HepG2 (cell line): ENCODE data around the gene MPO. TPM values are rescaled to one million over a fixed set of nuclear protein-coding genes. Genes with fewer than 3 reads are reported as not detected.

Source experiments
- ATAC-seq: fragments of 200-7000 bp; cut with Tn5 transposase; 3 replicates; pipeline ENCODE4 v1.9.1; 2020; ENCODE audit warnings: mild to moderate bottlenecking, moderate library complexity
- BruUV-seq: library from RNA; stranded (reverse); fragments of 400-500 nt; replicated peaks from 2 replicates; lab custom pipeline; 2021; lab: Mats Ljungman, UMichigan
- CTCF ChIA-PET: fragments of 300-600 bp; formaldehyde crosslinking; extraction: SDS; loops from one replicate; lab custom pipeline; 2021; ENCODE audit warnings: low total read pairs, inconsistent platforms, low intra/inter-chr PET ratio; lab: Yijun Ruan, JAX
- POLR2A ChIA-PET: fragments of 350-600 bp; sonication (Branson Sonifier 250); formaldehyde crosslinking; loops from one replicate; lab custom pipeline; 2020; ENCODE audit warnings: antibody characterized with exemption, inconsistent platforms; lab: Yijun Ruan, JAX
- DNase-seq: peaks from one replicate; pipeline ENCODE4 v3.0.0-alpha.2; 2015; ENCODE audit warnings: low spot score
- FAIRE-seq: peaks from 3 replicates; lab custom pipeline; 2011; peaks lifted over from hg19 to GRCh38; lab: Jason Lieb, UNC
- H2AFZ ChIP-seq: one replicate; pipeline ENCODE4 v1.6.1; 2011; ENCODE audit warnings: low read length, inconsistent platforms
- H3K27ac ChIP-seq: fragments of 300-600 bp; 3 replicates; pipeline ENCODE4 v1.8.0; 2011; ENCODE audit warnings: mixed run types, mild to moderate bottlenecking, mixed read lengths, low read length, inconsistent platforms; ENCODE audit not compliant: insufficient read depth; ENCODE audit errors: extremely low read length
- H3K27me3 ChIP-seq, 2 experiments: fragments of 200-600 bp in 1 of 2; 2 replicates in 1 of 2; 3 replicates in 1 of 2; pipeline versions ENCODE4 v1.6.0 to v1.8.0; 2011; ENCODE audit warnings: low read length in 2 of 2, mild to moderate bottlenecking in 2 of 2, moderate library complexity in 2 of 2, inconsistent platforms in 1 of 2; ENCODE audit not compliant: insufficient read depth in 2 of 2, control insufficient read depth in 1 of 2
- H3K36me3 ChIP-seq, 2 experiments: fragments of 200-600 bp in 1 of 2; replicated peaks in 1 of 2; 2 replicates in 1 of 2; 3 replicates in 1 of 2; pipeline versions ENCODE4 v1.5.1 to v1.8.0; 2011; ENCODE audit warnings: low read length in 2 of 2, inconsistent platforms in 1 of 2; ENCODE audit not compliant: insufficient read depth in 2 of 2, control insufficient read depth in 1 of 2
- H3K4me1 ChIP-seq: 2 replicates; pipeline ENCODE4 v1.5.1; 2012; ENCODE audit warnings: low read length, inconsistent platforms; ENCODE audit not compliant: insufficient read depth
- H3K4me2 ChIP-seq: 2 replicates; pipeline ENCODE4 v1.6.0; 2011; ENCODE audit warnings: low read depth, low read length, inconsistent platforms
- H3K4me3 ChIP-seq, 3 experiments: fragments of 200-600 bp in 1 of 3; sonication (generic), shearing (Covaris generic) in 1 of 3; replicated peaks in 1 of 3; 2 replicates each; pipeline ENCODE4 v1.5.1; 2011 to 2016; ENCODE audit warnings: low read length in 3 of 3, inconsistent platforms in 2 of 3, low read depth in 2 of 3, mild to moderate bottlenecking in 2 of 3, control low read depth in 1 of 3, mixed read lengths in 1 of 3; ENCODE audit not compliant: insufficient read depth in 1 of 3
- H3K79me2 ChIP-seq: one replicate; pipeline ENCODE4 v1.6.1; 2011; ENCODE audit warnings: low read length, inconsistent platforms; ENCODE audit not compliant: insufficient read depth
- H3K9ac ChIP-seq: 2 replicates; pipeline ENCODE4 v1.6.0; 2011; ENCODE audit warnings: mild to moderate bottlenecking, low read depth, low read length, inconsistent platforms; ENCODE audit not compliant: insufficient read depth
- H3K9me3 ChIP-seq: 2 replicates; pipeline ENCODE4 v1.5.1; 2012; ENCODE audit warnings: mild to moderate bottlenecking, low read length
- H4K20me1 ChIP-seq: 2 replicates; pipeline ENCODE4 v1.6.0; 2011; ENCODE audit warnings: inconsistent platforms, mild to moderate bottlenecking, low read length, moderate library complexity; ENCODE audit not compliant: insufficient read depth
- ELF3 ChIP-seq: IDR thresholded peaks from 2 replicates; pipeline ENCODE4 v1.6.1; 2016; ENCODE audit warnings: missing genetic modification reagents, missing compliant biosample characterization
- FOXA1 ChIP-seq, 2 experiments: fragments of 450-650 bp in 1 of 2; sonication (generic) in 1 of 2; formaldehyde crosslinking in 1 of 2; IDR thresholded peaks; 2 replicates each; pipeline versions ENCODE4 v1.4.0 to v1.6.1; 2016 to 2020; ENCODE audit warnings: missing genetic modification reagents in 1 of 2
- HNRNPLL ChIP-seq: fragments of 200-400 bp; formaldehyde crosslinking; IDR thresholded peaks from 2 replicates; pipeline ENCODE4 v1.6.1; 2017; ENCODE audit warnings: mild to moderate bottlenecking, low read depth, low read length; ENCODE audit not compliant: poor library complexity, severe bottlenecking
- NR1H2 ChIP-seq: sonication (generic); formaldehyde crosslinking; IDR thresholded peaks from 2 replicates; pipeline ENCODE4 v1.8.1; 2022; ENCODE audit warnings: low read depth, missing genetic modification reagents, borderline replicate concordance
- NR2C2 ChIP-seq: sonication (generic); formaldehyde crosslinking; IDR thresholded peaks from 2 replicates; pipeline ENCODE4 v1.4.0; 2020; ENCODE audit warnings: missing genetic modification reagents, mild to moderate bottlenecking, moderate library complexity, borderline replicate concordance
- PLRG1 ChIP-seq: fragments of 450-650 bp; conservative IDR thresholded peaks from 2 replicates; pipeline ENCODE4 v1.6.1; 2016
- TCF7L2 ChIP-seq: IDR thresholded peaks from 2 replicates; pipeline ENCODE4 v1.6.1; 2011; ENCODE audit warnings: mild to moderate bottlenecking, low read depth, low read length, moderate library complexity
- ZBTB7A ChIP-seq: sonication (generic); formaldehyde crosslinking; IDR thresholded peaks from 2 replicates; pipeline ENCODE4 v1.8.0; 2022; ENCODE audit warnings: mild to moderate bottlenecking, missing genetic modification reagents
- ZNF558 ChIP-seq: sonication (generic); formaldehyde crosslinking; IDR thresholded peaks from 2 replicates; pipeline ENCODE4 v1.9.0; 2022; ENCODE audit warnings: mild to moderate bottlenecking, missing genetic modification reagents, borderline replicate concordance
- WGBS: methylation state at CpG from one replicate; pipeline ENCODE4 v1.1.6; 2017; ENCODE audit warnings: low lambda C conversion rate; 5-methylcytosine and 5-hydroxymethylcytosine counted together
- in situ Hi-C: cut with HindIII; loops from 2 replicates; pipeline ENCODE4 v1.10.0; 2017; ENCODE audit warnings: low pct_unique_long_range_greater_than_20kb; ENCODE audit not compliant: extremely low pct_ligation_motif_present
- intact Hi-C: fragments of 100-400 bp; cut with micrococcal nuclease; formaldehyde crosslinking; loops from one replicate; pipeline ENCODE4 v1.10.0; 2022; ENCODE audit not compliant: unreplicated experiment
- polyA plus RNA-seq, 8 experiments: library from polyadenylated mRNA; depleted of rRNA in 3 of 8; stranded (reverse) in 7 of 8; unstranded in 1 of 8; fragments of >200 nt; fragmentation: Illumina TruSeq in 4 of 8; extraction: Trizol in 4 of 8; gene quantifications; 2 replicates each; pipeline versions ENCODE4 v1.2.1 to v1.2.3, GENCODE V29; 2011 to 2016; ENCODE audit warnings: low read depth in 4 of 8, missing spikeins in 1 of 8, mixed read lengths in 1 of 8; ENCODE audit not compliant: insufficient read depth in 1 of 8
- total RNA-seq, 5 experiments: library from RNA; depleted of rRNA; stranded (reverse); fragments of >200 nt; fragmentation: Illumina TruSeq; extraction: Trizol; gene quantifications; 2 replicates each; pipeline ENCODE4 v1.2.3, GENCODE V29; 2016; ENCODE audit warnings: low read depth in 1 of 5

MPO gene
- total and polyA plus RNA-seq, 2 of the 13 experiments (the other 11 are each of a cell fraction or from before 2014, with no cell fraction given) = not detected

GRCh38 chr17:58236394-58236793, 44.3 kb downstream of the MPO start:
- H3K27me3 ChIP-seq = peaks cover 1 to 55% of the 10 kb centered on the region in 2 experiments
- H3K9me3 ChIP-seq = no peaks in the 10 kb centered on the region
- H3K4me1 ChIP-seq = no peaks in the 10 kb centered on the region
- POLR2A ChIA-PET = no interaction called here
- no peaks in the 10 kb centered on the region for H3K79me2 ChIP-seq
- BruUV-seq = no TSS peak
- no peaks in the 10 kb centered on the region for H3K36me3 ChIP-seq
- in situ Hi-C loops = no loop called here
- no peak overlapping the region for H3K9ac ChIP-seq
- no peak for ATAC-seq
- H2AFZ ChIP-seq = no peak overlapping the region
- DNase-seq = no peak
- no peak overlapping the region for H3K27ac ChIP-seq
- TF ChIP-seq NR1H2 (CRISPR knock-in tag) (no peak), PLRG1 (no peak), ZNF558 (CRISPR knock-in tag) (no peak), HNRNPLL (no peak), NR2C2 (CRISPR knock-in tag) (no peak), TCF7L2 (no peak), ELF3 (CRISPR knock-in tag) (no peak)
- TF ChIP-seq, all 625 proteins: peak for 0
- no peak overlapping the region for H3K4me2 ChIP-seq
- WGBS = 0% methylated on average over 2 of the region's 2 CpGs
- intact Hi-C loops = no loop called here
- CTCF ChIA-PET = no interaction called here
- no peak overlapping the region for H3K4me3 ChIP-seq
- H4K20me1 ChIP-seq = no peaks in the 10 kb centered on the region
- no peak for FAIRE-seq

GRCh38 chr17:58235821-58236220, 44.9 kb downstream of the MPO start:
- intact Hi-C loops = no loop called here
- TF ChIP-seq ZBTB7A (no peak), FOXA1 (IDR thresholded peaks at IDR 0.05) (no peak), FOXA1 (CRISPR knock-in tag; IDR thresholded peaks at IDR 0.05) (no peak)
- TF ChIP-seq, all 625 proteins: peak for 0
- ChIA-PET POLR2A (no interaction called here), CTCF (no interaction called here)
- no peaks in the 10 kb centered on the region for H3K4me1 ChIP-seq
- H3K36me3 ChIP-seq = no peaks in the 10 kb centered on the region
- H3K79me2 ChIP-seq = no peaks in the 10 kb centered on the region
- H3K9ac ChIP-seq = no peak overlapping the region
- H4K20me1 ChIP-seq = no peaks in the 10 kb centered on the region
- no peaks in the 10 kb centered on the region for H3K9me3 ChIP-seq
- H3K27ac ChIP-seq = no peak overlapping the region
- no peak overlapping the region for H3K4me3 ChIP-seq
- H2AFZ ChIP-seq = no peak overlapping the region
- no peak for FAIRE-seq
- no TSS peak for BruUV-seq
- peaks cover 1 to 58% of the 10 kb centered on the region in 2 experiments for H3K27me3 ChIP-seq
- no peak overlapping the region for H3K4me2 ChIP-seq
- 0% methylated on average over 1 of the region's 1 CpG for WGBS
- in situ Hi-C loops = no loop called here
- no peak for DNase-seq
- ATAC-seq = no peak
